GM12873 (cell line): ENCODE data around the gene C2orf80.

Experiments used
- CTCF ChIP-seq: IDR thresholded peaks from 2 replicates; pipeline ENCODE4 v1.5.1; 2012; ENCODE audit warnings: low read depth, mild to moderate bottlenecking, moderate library complexity, low read length, control low read depth; ENCODE audit not compliant: insufficient read depth; ENCODE audit errors: missing control alignments

C2orf80 gene

GRCh38 chr2:208142240-208142924 is 47.4 kb downstream of the C2orf80 start:
- no peak for TF ChIP-seq CTCF

GRCh38 chr2:208139447-208139846 is 50.4 kb downstream of the C2orf80 start:
- no peak for TF ChIP-seq CTCF

DNA sequence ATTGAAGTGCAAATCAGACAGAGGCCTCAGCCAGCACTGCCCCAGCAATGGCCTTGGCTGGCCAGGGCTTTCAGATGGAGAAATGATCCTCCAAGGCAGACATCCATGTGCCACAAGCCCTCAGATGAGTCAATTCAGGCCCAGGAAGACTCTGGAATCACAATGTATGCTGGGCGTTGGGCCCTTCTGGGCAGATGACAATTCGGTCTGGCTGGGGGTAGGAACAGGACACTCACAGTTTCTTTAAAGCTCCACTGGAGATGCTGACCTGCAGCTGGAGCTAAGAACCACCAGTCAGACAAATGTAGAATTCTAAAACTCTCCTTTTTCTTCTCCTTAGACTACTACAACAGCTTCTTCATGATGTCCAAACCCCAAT is 53.1 kb downstream of the C2orf80 start:
- TF ChIP-seq CTCF, result no peak

DNA sequence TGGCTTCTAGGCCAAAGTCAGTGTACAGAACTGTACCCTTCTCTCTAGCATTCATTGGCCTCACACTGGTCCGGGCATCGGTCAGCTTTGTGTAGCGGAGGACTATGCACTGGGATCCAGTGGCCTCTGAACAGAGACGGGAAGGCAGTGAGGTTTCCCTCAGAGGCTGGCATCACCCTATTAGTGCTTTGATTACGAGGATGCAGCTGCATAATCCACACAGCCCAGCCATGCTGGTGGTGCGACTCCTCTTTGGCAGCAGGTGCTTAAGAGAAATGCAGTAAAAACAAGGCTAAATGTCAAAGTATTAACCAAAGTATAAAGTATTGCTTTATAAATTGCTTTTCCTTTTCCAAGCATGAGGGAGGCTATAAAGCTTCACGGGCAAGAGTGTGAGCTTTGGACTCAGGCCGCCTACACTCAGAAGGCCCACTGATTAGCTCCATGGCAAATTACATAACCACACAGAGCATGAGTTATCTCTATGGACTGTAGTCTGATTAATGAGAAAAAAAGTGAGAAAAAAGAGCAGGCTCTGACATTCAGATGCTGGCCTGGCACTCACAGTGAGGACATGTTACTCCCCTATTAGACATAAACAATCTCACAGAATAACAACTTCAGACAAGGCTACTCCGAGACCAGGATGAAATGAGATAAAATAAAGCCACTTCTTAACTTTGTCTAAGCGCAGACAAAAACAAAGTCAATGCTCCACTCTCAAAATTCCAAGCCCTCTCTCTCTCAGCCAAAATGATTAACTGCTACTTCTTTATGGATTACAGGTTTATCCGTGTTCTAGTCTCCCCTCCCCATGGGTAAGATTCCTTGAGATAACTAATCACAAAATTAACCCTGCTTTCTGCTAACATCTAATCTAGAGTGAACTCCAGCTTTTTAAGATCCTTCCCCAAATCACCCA is 53.8 kb downstream of the C2orf80 start:
- TF ChIP-seq CTCF, result no peak

- TF ChIP-seq CTCF, result no peak
Measured at GRCh38 chr2:208134928-208135586, 54.8 kb downstream of the C2orf80 start.

DNA sequence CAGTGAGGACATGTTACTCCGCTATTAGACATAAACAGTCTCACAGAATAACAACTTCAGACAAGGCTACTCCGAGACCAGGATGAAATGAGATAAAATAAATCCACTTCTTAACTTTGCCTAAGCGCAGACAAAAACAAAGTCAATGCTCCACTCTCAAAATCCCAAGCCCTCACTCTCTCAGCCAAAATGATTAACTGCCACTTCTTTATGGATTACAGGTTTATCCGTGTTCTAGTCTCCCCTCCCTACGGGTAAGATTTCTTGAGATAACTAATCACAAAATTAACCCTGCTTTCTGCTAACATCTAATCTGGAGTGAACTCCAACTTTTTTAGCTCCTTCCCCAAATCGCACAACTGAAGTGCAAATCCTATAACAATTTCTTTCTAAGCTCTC is 59.1 kb downstream of the C2orf80 start:
- TF ChIP-seq CTCF, result no peak
